ENCODE results near the gene NRG2. TPM values are rescaled to one million over a fixed set of nuclear protein-coding genes. Genes with fewer than 3 reads are reported as not detected.

The NRG2 gene
- total and polyA plus RNA-seq, 2 donors (not counting 3 experiments of a cell fraction or from before 2014, with no cell fraction given) = 0.26 to 0.42 TPM

- H3K9me3 ChIP-seq (replicated peaks; ENCODE audit: control insufficient read depth, insufficient read depth, low read length) = no peaks in the 10 kb centered on the region
- dilution Hi-C loops (cut with MboI; ENCODE audit: extremely low pct_ligation_motif_present, low sequenced_read_pairs) = no loop called here
- TF ChIP-seq POLR2A (IDR thresholded peaks at IDR 0.05; ENCODE audit: low read depth, low read length) (no peak), POLR2AphosphoS5 (IDR thresholded peaks at IDR 0.05; ENCODE audit: insufficient read depth, low read depth, low read length) (no peak), GATA2 (IDR thresholded peaks at IDR 0.05; ENCODE audit: insufficient read depth, insufficient read length, low read depth, low read length) (no peak), EZH2 (IDR thresholded peaks at IDR 0.05; ENCODE audit: borderline replicate concordance, low read depth, low read length, severe bottlenecking) (no peak), JUN (IDR thresholded peaks at IDR 0.05; ENCODE audit: borderline replicate concordance, insufficient read depth, insufficient read length, low read depth) (no peak), MYC (IDR thresholded peaks at IDR 0.05; ENCODE audit: low read depth, low read length) (no peak), MAX (IDR thresholded peaks at IDR 0.05; ENCODE audit: insufficient read depth, insufficient read length) (no peak), CTCF (IDR thresholded peaks at IDR 0.05; ENCODE audit: extremely low read depth in 1 of 2, insufficient read depth in 1 of 2, low read depth in 1 of 2, low read length in 2 of 2) (no peak), FOS (IDR thresholded peaks at IDR 0.05; ENCODE audit: borderline replicate concordance, insufficient read depth, low read length) (no peak)
- peaks cover 28 to 36% of the 10 kb centered on the region in 2 experiments for H3K27me3 ChIP-seq (ENCODE audit: control insufficient read depth in 2 of 2, insufficient read depth in 2 of 2, low read length in 2 of 2)
- no peaks in the 10 kb centered on the region for H3K9me1 ChIP-seq (replicated peaks; ENCODE audit: control insufficient read depth, extremely low read depth, insufficient read depth, low read length)
- H4K20me1 ChIP-seq (replicated peaks; ENCODE audit: control insufficient read depth, extremely low read depth, insufficient read depth, low read length) = no peaks in the 10 kb centered on the region
- no peak overlapping the region for H3K9ac ChIP-seq (replicated peaks; ENCODE audit: extremely low read depth, insufficient read depth, low read length)
- intact Hi-C loops (cut with micrococcal nuclease) = no loop called here
- no peaks in the 10 kb centered on the region for H3K4me1 ChIP-seq (ENCODE audit: control insufficient read depth, extremely low read depth, insufficient read depth, low read length)
- CTCF ChIA-PET = no interaction called here
- DNase-seq (ENCODE audit: low read depth, low spot score) (no peak), FAIRE-seq (no peak)
- POLR2A ChIA-PET = no interaction called here
- H3K36me3 ChIP-seq (ENCODE audit: control insufficient read depth in 2 of 2, extremely low read depth in 1 of 2, insufficient read depth in 2 of 2, low read length in 2 of 2) = no peaks in the 10 kb centered on the region
- no peaks in the 10 kb centered on the region for H3K79me2 ChIP-seq (ENCODE audit: control insufficient read depth, insufficient read depth, low read length)
- BruUV-seq (replicated peaks) = no TSS peak
- H3K27ac ChIP-seq (ENCODE audit: insufficient read depth, low read depth, low read length) = no peak overlapping the region
- H2AFZ ChIP-seq (ENCODE audit: low read depth, low read length) = no peak overlapping the region
- H3K4me3 ChIP-seq (replicated peaks in 1 of 3; ENCODE audit: insufficient read depth in 1 of 3, low read depth in 1 of 3, low read length in 3 of 3) = no peak overlapping the region
- H3K4me2 ChIP-seq (ENCODE audit: insufficient read depth, low read length) = no peak overlapping the region
These were observed 145.8 kb downstream of the NRG2 start for GRCh38 chr5:139897342-139897741.

Data from endothelial cell of umbilical vein (primary cell).